Stimulated activated CD8-positive, alpha-beta memory T cell treated with anti-CD3 and anti-CD28 coated beads, Interleukin-2, amount 100 ng/mL, for 48 hours (primary cell): ENCODE data around the gene PTPRN2.
"Not testable (repeated sequence)": the region's sequence is repeated elsewhere in the genome, so short reads cannot be mapped to it uniquely, and the experiment has no call there.

ENCODE experiments used
- DNase-seq, 2 donors: peaks; one replicate each; pipeline ENCODE4 v3.0.0-alpha.2; 2020; ENCODE audit warnings: low read depth in 2 of 2

PTPRN2 gene

GRCh38 chr7:158366916-158367633 is 220.5 kb downstream of the PTPRN2 start:
- DNase-seq = no peak

- DNase-seq = no peak
These were observed 221.3 kb downstream of the PTPRN2 start for GRCh38 chr7:158366346-158366745.

GRCh38 chr7:158365267-158365666 is 222.4 kb downstream of the PTPRN2 start:
- no peak for DNase-seq

GRCh38 chr7:158364451-158364850 is 223.2 kb downstream of the PTPRN2 start:
- DNase-seq = no peak

GRCh38 chr7:158362912-158363905 is 224.4 kb downstream of the PTPRN2 start:
- no peak for DNase-seq

- DNase-seq = no peak
These were observed 225.6 kb downstream of the PTPRN2 start for GRCh38 chr7:158362001-158362400.

- no peak for DNase-seq
These were observed 226.2 kb downstream of the PTPRN2 start for GRCh38 chr7:158361326-158361946.

GRCh38 chr7:158358926-158359645 is 228.5 kb downstream of the PTPRN2 start:
- DNase-seq = no peak

GRCh38 chr7:158357898-158358821 is 229.5 kb downstream of the PTPRN2 start:
- DNase-seq = no peak

- DNase-seq = no peak
These were observed 230.3 kb downstream of the PTPRN2 start for GRCh38 chr7:158357106-158357897.

GRCh38 chr7:158356454-158356853 is 231.2 kb downstream of the PTPRN2 start:
- no peak for DNase-seq

GRCh38 chr7:158355456-158356065 is 232.1 kb downstream of the PTPRN2 start:
- DNase-seq = no peak

GRCh38 chr7:158354861-158355260 is 232.8 kb downstream of the PTPRN2 start:
- DNase-seq = no peak

GRCh38 chr7:158353606-158354570 is 233.7 kb downstream of the PTPRN2 start:
- no peak for DNase-seq

- not testable (repeated sequence) for DNase-seq
These were observed 235.5 kb downstream of the PTPRN2 start for GRCh38 chr7:158351899-158352729.

- no peak for DNase-seq
These were observed 236.1 kb downstream of the PTPRN2 start for GRCh38 chr7:158351481-158351880.

GRCh38 chr7:158351051-158351450 is 236.6 kb downstream of the PTPRN2 start:
- DNase-seq = no peak
